ENCODE data around the gene PAK5.

PAK5 gene

GRCh38 chr20:9837634-9838033 lies 1.2 kb downstream of the PAK5 start:
- peak overlapping the region; percentile 84 for H2AFZ ChIP-seq
- TF ChIP-seq, protein P1, sequence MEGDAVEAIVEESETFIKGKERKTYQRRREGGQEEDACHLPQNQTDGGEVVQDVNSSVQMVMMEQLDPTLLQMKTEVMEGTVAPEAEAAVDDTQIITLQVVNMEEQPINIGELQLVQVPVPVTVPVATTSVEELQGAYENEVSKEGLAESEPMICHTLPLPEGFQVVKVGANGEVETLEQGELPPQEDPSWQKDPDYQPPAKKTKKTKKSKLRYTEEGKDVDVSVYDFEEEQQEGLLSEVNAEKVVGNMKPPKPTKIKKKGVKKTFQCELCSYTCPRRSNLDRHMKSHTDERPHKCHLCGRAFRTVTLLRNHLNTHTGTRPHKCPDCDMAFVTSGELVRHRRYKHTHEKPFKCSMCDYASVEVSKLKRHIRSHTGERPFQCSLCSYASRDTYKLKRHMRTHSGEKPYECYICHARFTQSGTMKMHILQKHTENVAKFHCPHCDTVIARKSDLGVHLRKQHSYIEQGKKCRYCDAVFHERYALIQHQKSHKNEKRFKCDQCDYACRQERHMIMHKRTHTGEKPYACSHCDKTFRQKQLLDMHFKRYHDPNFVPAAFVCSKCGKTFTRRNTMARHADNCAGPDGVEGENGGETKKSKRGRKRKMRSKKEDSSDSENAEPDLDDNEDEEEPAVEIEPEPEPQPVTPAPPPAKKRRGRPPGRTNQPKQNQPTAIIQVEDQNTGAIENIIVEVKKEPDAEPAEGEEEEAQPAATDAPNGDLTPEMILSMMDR (IDR thresholded peaks at IDR 0.05), result no peak
- no peak overlapping the region for H3K4me3 ChIP-seq (ENCODE audit: low read depth, low read length)
- no peak overlapping the region for H3K4me2 ChIP-seq (ENCODE audit: low read length)
- no peaks in the 10 kb centered on the region for H3K9me3 ChIP-seq (ENCODE audit: control insufficient read depth, low read length)
- H3K36me3 ChIP-seq (ENCODE audit: control insufficient read depth, insufficient read depth, low read length), result no peaks in the 10 kb centered on the region
- no peak overlapping the region for H3K27ac ChIP-seq
- H3K79me2 ChIP-seq, result no peaks in the 10 kb centered on the region
- H3K27me3 ChIP-seq (ENCODE audit: control insufficient read depth, insufficient read depth, low read length), result no peaks in the 10 kb centered on the region
- no peak overlapping the region for H3K9ac ChIP-seq
- no peaks in the 10 kb centered on the region for H3K4me1 ChIP-seq

DNA sequence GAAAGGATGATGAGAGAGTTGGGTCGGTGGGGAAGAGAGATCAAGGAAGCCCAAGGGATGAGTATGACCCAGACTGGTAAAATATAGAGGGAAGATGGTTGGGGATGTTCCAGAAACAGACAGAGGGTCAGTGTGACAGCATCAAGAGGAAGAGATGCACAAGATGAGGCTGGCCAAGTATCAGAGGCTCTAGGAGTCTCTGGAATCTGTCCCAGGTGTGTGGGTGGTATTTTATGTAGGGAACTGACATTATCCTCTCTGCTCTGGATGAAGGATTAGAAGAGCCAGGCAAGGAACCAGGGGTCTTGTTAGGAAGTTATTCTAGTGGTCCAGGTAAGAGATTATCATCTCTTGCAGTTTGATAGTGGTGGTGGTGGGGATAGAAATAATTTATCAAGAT lies 3.6 kb downstream of the PAK5 start:
- TF ChIP-seq, protein P1 (IDR thresholded peaks at IDR 0.05), result no peak
- H3K4me1 ChIP-seq, result no peaks in the 10 kb centered on the region
- H2AFZ ChIP-seq, result no peak overlapping the region
- H3K36me3 ChIP-seq (ENCODE audit: control insufficient read depth, insufficient read depth, low read length), result no peaks in the 10 kb centered on the region
- H3K4me2 ChIP-seq (ENCODE audit: low read length), result no peak overlapping the region
- H3K79me2 ChIP-seq, result no peaks in the 10 kb centered on the region
- no peaks in the 10 kb centered on the region for H3K27me3 ChIP-seq (ENCODE audit: control insufficient read depth, insufficient read depth, low read length)
- H3K27ac ChIP-seq, result no peak overlapping the region
- H3K9me3 ChIP-seq (ENCODE audit: control insufficient read depth, low read length), result no peaks in the 10 kb centered on the region
- H3K4me3 ChIP-seq (ENCODE audit: low read depth, low read length), result no peak overlapping the region
- H3K9ac ChIP-seq, result no peak overlapping the region

- Histone ChIP-seq H2AFZ (no peak overlapping the region), H3K4me1 (no peaks in the 10 kb centered on the region), H3K9me3 (ENCODE audit: control insufficient read depth, low read length) (no peaks in the 10 kb centered on the region), H3K36me3 (ENCODE audit: control insufficient read depth, insufficient read depth, low read length) (no peaks in the 10 kb centered on the region), H3K27ac (no peak overlapping the region), H3K27me3 (ENCODE audit: control insufficient read depth, insufficient read depth, low read length) (no peaks in the 10 kb centered on the region), H3K9ac (no peak overlapping the region), H3K79me2 (no peaks in the 10 kb centered on the region), H3K4me3 (ENCODE audit: low read depth, low read length) (no peak overlapping the region), H3K4me2 (ENCODE audit: low read length) (no peak overlapping the region)
- TF ChIP-seq, protein P1 (IDR thresholded peaks at IDR 0.05), result no peak
These were observed 7.8 kb downstream of the PAK5 start for GRCh38 chr20:9831032-9831431.

GRCh38 chr20:9829835-9830234 lies 9.0 kb downstream of the PAK5 start:
- Histone ChIP-seq H3K9ac (no peak overlapping the region), H3K36me3 (ENCODE audit: control insufficient read depth, insufficient read depth, low read length) (no peaks in the 10 kb centered on the region), H3K9me3 (ENCODE audit: control insufficient read depth, low read length) (no peaks in the 10 kb centered on the region), H3K27ac (no peak overlapping the region), H3K4me3 (ENCODE audit: low read depth, low read length) (no peak overlapping the region), H3K27me3 (ENCODE audit: control insufficient read depth, insufficient read depth, low read length) (no peaks in the 10 kb centered on the region), H2AFZ (no peak overlapping the region), H3K79me2 (no peaks in the 10 kb centered on the region), H3K4me2 (ENCODE audit: low read length) (no peak overlapping the region), H3K4me1 (no peaks in the 10 kb centered on the region)
- TF ChIP-seq, protein P1 (IDR thresholded peaks at IDR 0.05), result no peak

DNA sequence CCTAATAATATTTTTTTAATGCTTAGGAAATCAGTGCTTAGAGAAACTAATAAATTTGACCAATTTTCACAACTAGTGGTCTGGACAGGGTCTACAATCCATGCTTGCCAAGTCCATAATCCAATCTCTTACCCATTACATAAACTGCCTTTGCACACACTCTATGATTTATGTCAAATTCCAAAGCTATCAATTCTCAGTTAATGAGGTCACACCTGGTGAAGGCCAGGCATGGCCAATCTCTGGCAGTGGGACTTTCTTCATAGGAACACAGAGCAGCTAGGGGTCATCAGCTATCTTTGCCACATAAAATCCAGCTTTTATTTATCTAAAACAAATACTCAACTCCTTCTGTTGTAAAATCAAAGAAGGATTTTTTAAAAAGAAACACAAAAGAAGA lies 21.2 kb downstream of the PAK5 start:
- TF ChIP-seq, protein P1 (IDR thresholded peaks at IDR 0.05), result no peak

More for the DNA sequence above, 21.2 kb downstream of the PAK5 start:
- H2AFZ ChIP-seq, result no peak overlapping the region
- H3K4me2 ChIP-seq (ENCODE audit: low read length), result no peak overlapping the region
- no peak overlapping the region for H3K4me3 ChIP-seq (ENCODE audit: low read depth, low read length)
- H3K27ac ChIP-seq, result no peak overlapping the region
- H3K9me3 ChIP-seq (ENCODE audit: control insufficient read depth, low read length), result no peaks in the 10 kb centered on the region
- no peaks in the 10 kb centered on the region for H3K79me2 ChIP-seq
- H3K36me3 ChIP-seq (ENCODE audit: control insufficient read depth, insufficient read depth, low read length), result no peaks in the 10 kb centered on the region
- H3K4me1 ChIP-seq, result no peaks in the 10 kb centered on the region
- H3K27me3 ChIP-seq (ENCODE audit: control insufficient read depth, insufficient read depth, low read length), result no peaks in the 10 kb centered on the region
- no peak overlapping the region for H3K9ac ChIP-seq
